ENCODE results near the gene OR10G3. TPM values are rescaled to one million over a fixed set of nuclear protein-coding genes. Genes with fewer than 3 reads are reported as not detected.
A peak's percentile ranks its signal among the peaks of the same experiment; 100 is the strongest.
"Not testable (repeated sequence)": the region's sequence is repeated elsewhere in the genome, so short reads cannot be mapped to it uniquely, and the experiment has no call there.

OR10G3 gene
- polyA plus RNA-seq (2013), result not detected

GRCh38 chr14:21579976-21580375, at the start of gene OR10G3:
Gene OR10G3, minus strand, starts transcription at chr14:21580076. Its CDS starts 9,332 bp downstream, at chr14:21570744.
- H3K27me3 ChIP-seq (replicated peaks in 2 of 5; ENCODE audit: control insufficient read depth in 4 of 5, insufficient read depth in 5 of 5, low read length in 4 of 5), result peaks cover 0 to 3% (median 2%) of the 10 kb centered on the region in 5 experiments
- 75% methylated on average over 2 of the region's 2 CpGs for WGBS (ENCODE audit: insufficient coverage)
- peak in 1 of 3 donors; percentile 6 for DNase-seq
- H3K27ac ChIP-seq (ENCODE audit: insufficient read depth in 1 of 2, low read depth in 1 of 2, low read length in 2 of 2, poor library complexity in 1 of 2, severe bottlenecking in 2 of 2), result no peak within 1 kb of the TSS
- no peaks in the 10 kb centered on the region for H3K4me1 ChIP-seq (ENCODE audit: control extremely low read depth in 1 of 4, control insufficient read depth in 4 of 4, insufficient read depth in 4 of 4, low read length in 3 of 4)
- CTCF ChIA-PET, result interaction anchor here (1.2 kb wide), 1 partner anchor 15 kb away, joined by 3 read pairs; no protein-coding TSS in a partner anchor
- H3K9me3 ChIP-seq (ENCODE audit: control extremely low read depth in 1 of 5, control insufficient read depth in 4 of 5, insufficient read depth in 2 of 5, low read depth in 1 of 5, low read length in 4 of 5), result no peaks in the 10 kb centered on the region
- no peak within 1 kb of the TSS for H3K4me3 ChIP-seq (ENCODE audit: control insufficient read depth in 1 of 7, extremely low read depth in 1 of 7, insufficient read depth in 4 of 7, low read depth in 2 of 7, low read length in 6 of 7)
- POLR2A ChIA-PET, result no interaction called here
- H3K36me3 ChIP-seq (ENCODE audit: control insufficient read depth in 4 of 4, insufficient read depth in 4 of 4, low read length in 3 of 4), result no peaks in the 10 kb centered on the region

DNA sequence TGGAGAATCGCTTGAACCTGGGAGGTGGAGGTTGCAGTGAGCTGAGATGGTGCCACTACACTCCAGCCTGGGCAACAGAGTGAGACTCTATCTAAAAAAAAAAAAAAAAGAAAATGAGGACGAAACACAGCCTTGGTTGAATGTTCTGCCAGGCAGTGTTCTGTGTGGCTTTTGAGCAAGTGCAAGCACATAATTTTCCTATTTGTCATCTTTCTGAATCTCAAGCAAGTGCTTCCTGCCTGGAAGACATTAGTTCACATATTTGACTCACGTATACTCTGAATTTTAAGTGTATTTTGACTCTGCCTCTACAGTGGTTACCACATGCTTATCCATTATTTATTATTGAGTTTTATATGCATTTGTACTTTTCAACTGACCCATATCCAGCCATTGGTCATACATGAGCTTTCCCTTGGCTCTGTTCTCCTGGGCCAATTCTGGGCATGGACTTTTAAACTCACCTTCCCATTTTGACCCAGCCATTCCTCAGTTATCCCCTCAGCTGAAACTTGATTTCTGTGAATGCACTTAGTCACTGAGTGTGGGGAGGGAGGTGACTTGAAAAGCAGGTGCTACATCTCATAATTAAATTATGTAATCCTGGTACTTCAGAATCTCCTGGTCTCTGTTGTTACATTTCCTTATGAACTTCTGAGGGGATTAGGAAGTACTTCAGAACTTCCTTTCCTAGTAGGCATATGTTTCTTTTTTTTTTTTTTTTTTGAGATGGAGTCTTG, 46.8 kb upstream of the OR10G3 start:
- 100% methylated on average over 1 of the region's 3 CpGs for WGBS (ENCODE audit: insufficient coverage)
- POLR2A ChIA-PET, result no interaction called here
- CTCF ChIA-PET, result no interaction called here
- Histone ChIP-seq H3K36me3 (ENCODE audit: control insufficient read depth in 4 of 4, insufficient read depth in 4 of 4, low read length in 3 of 4) (no peaks in the 10 kb centered on the region), H3K4me1 (ENCODE audit: control extremely low read depth in 1 of 4, control insufficient read depth in 4 of 4, insufficient read depth in 4 of 4, low read length in 3 of 4) (no peaks in the 10 kb centered on the region), H3K4me3 (ENCODE audit: control insufficient read depth in 1 of 7, extremely low read depth in 1 of 7, insufficient read depth in 4 of 7, low read depth in 2 of 7, low read length in 6 of 7) (no peak overlapping the region), H3K9me3 (ENCODE audit: control extremely low read depth in 1 of 5, control insufficient read depth in 4 of 5, insufficient read depth in 2 of 5, low read depth in 1 of 5, low read length in 4 of 5) (no peaks in the 10 kb centered on the region), H3K27ac (ENCODE audit: insufficient read depth in 1 of 2, low read depth in 1 of 2, low read length in 2 of 2, poor library complexity in 1 of 2, severe bottlenecking in 2 of 2) (no peak overlapping the region), H3K27me3 (replicated peaks in 2 of 5; ENCODE audit: control insufficient read depth in 4 of 5, insufficient read depth in 5 of 5, low read length in 4 of 5) (no peaks in the 10 kb centered on the region)
- DNase-seq, result no peak

- H3K9me3 ChIP-seq (ENCODE audit: control extremely low read depth in 1 of 5, control insufficient read depth in 4 of 5, insufficient read depth in 2 of 5, low read depth in 1 of 5, low read length in 4 of 5), result no peaks in the 10 kb centered on the region
- no peak overlapping the region for H3K27ac ChIP-seq (ENCODE audit: insufficient read depth in 1 of 2, low read depth in 1 of 2, low read length in 2 of 2, poor library complexity in 1 of 2, severe bottlenecking in 2 of 2)
- ChIA-PET POLR2A (no interaction called here), CTCF (no interaction called here)
- no peak for DNase-seq
- H3K36me3 ChIP-seq (ENCODE audit: control insufficient read depth in 4 of 4, insufficient read depth in 4 of 4, low read length in 3 of 4), result no peaks in the 10 kb centered on the region
- H3K27me3 ChIP-seq (replicated peaks in 2 of 5; ENCODE audit: control insufficient read depth in 4 of 5, insufficient read depth in 5 of 5, low read length in 4 of 5), result peaks cover 0 to 3% (median 0%) of the 10 kb centered on the region in 5 experiments
- no peaks in the 10 kb centered on the region for H3K4me1 ChIP-seq (ENCODE audit: control extremely low read depth in 1 of 4, control insufficient read depth in 4 of 4, insufficient read depth in 4 of 4, low read length in 3 of 4)
- 97% methylated on average over 7 of the region's 8 CpGs for WGBS (ENCODE audit: insufficient coverage)
- no peak overlapping the region for H3K4me3 ChIP-seq (ENCODE audit: control insufficient read depth in 1 of 7, extremely low read depth in 1 of 7, insufficient read depth in 4 of 7, low read depth in 2 of 7, low read length in 6 of 7)
Observed at GRCh38 chr14:21617614-21618013, 37.7 kb upstream of the OR10G3 start.

DNA sequence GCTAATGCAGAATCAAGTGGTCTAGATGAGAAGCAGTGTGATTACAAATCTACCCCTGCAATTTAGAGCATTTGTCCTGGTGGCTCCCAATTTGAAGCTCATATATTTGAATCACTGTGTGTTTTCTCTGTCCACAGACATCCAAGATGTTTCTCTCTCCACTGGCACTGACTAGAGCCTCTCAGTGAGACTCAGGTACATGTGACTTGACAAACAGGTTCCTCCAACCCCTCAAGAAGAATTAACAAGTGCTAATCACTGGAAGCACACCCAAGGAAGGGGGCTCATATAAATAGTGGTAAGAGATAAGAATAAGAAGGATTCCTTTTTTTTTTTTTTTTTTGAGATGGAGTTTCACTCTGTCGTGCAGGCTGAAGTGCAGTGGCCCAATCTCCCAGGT, 34.4 kb upstream of the OR10G3 start:
- Histone ChIP-seq H3K4me3 (ENCODE audit: control insufficient read depth in 1 of 7, extremely low read depth in 1 of 7, insufficient read depth in 4 of 7, low read depth in 2 of 7, low read length in 6 of 7) (no peak overlapping the region), H3K27ac (ENCODE audit: insufficient read depth in 1 of 2, low read depth in 1 of 2, low read length in 2 of 2, poor library complexity in 1 of 2, severe bottlenecking in 2 of 2) (no peak overlapping the region), H3K9me3 (ENCODE audit: control extremely low read depth in 1 of 5, control insufficient read depth in 4 of 5, insufficient read depth in 2 of 5, low read depth in 1 of 5, low read length in 4 of 5) (no peaks in the 10 kb centered on the region), H3K4me1 (ENCODE audit: control extremely low read depth in 1 of 4, control insufficient read depth in 4 of 4, insufficient read depth in 4 of 4, low read length in 3 of 4) (no peaks in the 10 kb centered on the region), H3K36me3 (ENCODE audit: control insufficient read depth in 4 of 4, insufficient read depth in 4 of 4, low read length in 3 of 4) (no peaks in the 10 kb centered on the region), H3K27me3 (replicated peaks in 2 of 5; ENCODE audit: control insufficient read depth in 4 of 5, insufficient read depth in 5 of 5, low read length in 4 of 5) (peaks cover 0 to 3% (median 1%) of the 10 kb centered on the region in 5 experiments)
- POLR2A ChIA-PET, result no interaction called here
- DNase-seq, result no peak
- CTCF ChIA-PET, result no interaction called here
- no CpG with 5 or more reads among the region's 1 CpG for WGBS (ENCODE audit: insufficient coverage)

GRCh38 chr14:21612324-21612723, 32.4 kb upstream of the OR10G3 start:
- ChIA-PET CTCF (no interaction called here), POLR2A (no interaction called here)
- WGBS (ENCODE audit: insufficient coverage), result no CpG with 5 or more reads among the region's 6 CpGs
- Histone ChIP-seq H3K36me3 (ENCODE audit: control insufficient read depth in 4 of 4, insufficient read depth in 4 of 4, low read length in 3 of 4) (no peaks in the 10 kb centered on the region), H3K4me1 (ENCODE audit: control extremely low read depth in 1 of 4, control insufficient read depth in 4 of 4, insufficient read depth in 4 of 4, low read length in 3 of 4) (no peaks in the 10 kb centered on the region), H3K9me3 (ENCODE audit: control extremely low read depth in 1 of 5, control insufficient read depth in 4 of 5, insufficient read depth in 2 of 5, low read depth in 1 of 5, low read length in 4 of 5) (no peaks in the 10 kb centered on the region), H3K27me3 (replicated peaks in 2 of 5; ENCODE audit: control insufficient read depth in 4 of 5, insufficient read depth in 5 of 5, low read length in 4 of 5) (peaks cover 0 to 5% (median 1%) of the 10 kb centered on the region in 5 experiments), H3K4me3 (ENCODE audit: control insufficient read depth in 1 of 7, extremely low read depth in 1 of 7, insufficient read depth in 4 of 7, low read depth in 2 of 7, low read length in 6 of 7) (no peak overlapping the region), H3K27ac (ENCODE audit: insufficient read depth in 1 of 2, low read depth in 1 of 2, low read length in 2 of 2, poor library complexity in 1 of 2, severe bottlenecking in 2 of 2) (no peak overlapping the region)
- no peak for DNase-seq

DNA sequence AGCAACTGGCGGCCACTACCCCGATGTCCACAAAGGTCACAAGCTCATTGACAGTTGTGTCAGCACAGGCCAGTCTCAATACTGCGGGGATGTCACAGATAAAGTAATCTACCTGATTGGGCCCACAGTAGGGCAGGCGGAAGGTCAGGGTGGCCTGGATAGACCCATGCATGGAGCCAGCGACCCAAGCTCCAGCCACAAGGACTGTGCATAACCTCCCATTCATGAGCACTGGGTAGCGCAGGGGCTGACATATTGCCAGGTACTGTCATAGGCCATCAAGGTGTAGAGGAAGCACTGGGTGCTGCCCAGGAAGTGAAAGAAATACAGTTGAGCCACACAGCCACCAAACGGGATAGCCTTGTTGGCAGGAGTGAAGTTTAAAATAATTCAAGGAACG, 22.3 kb upstream of the OR10G3 start:
- POLR2A ChIA-PET, result not testable (repeated sequence)

GRCh38 chr14:21589317-21589716, 9.4 kb upstream of the OR10G3 start:
- peak in 1 of 3 donors; percentile 4 for DNase-seq
- no peaks in the 10 kb centered on the region for H3K4me1 ChIP-seq (ENCODE audit: control extremely low read depth in 1 of 4, control insufficient read depth in 4 of 4, insufficient read depth in 4 of 4, low read length in 3 of 4)
- H3K4me3 ChIP-seq (ENCODE audit: control insufficient read depth in 1 of 7, extremely low read depth in 1 of 7, insufficient read depth in 4 of 7, low read depth in 2 of 7, low read length in 6 of 7), result no peak overlapping the region
- H3K9me3 ChIP-seq (ENCODE audit: control extremely low read depth in 1 of 5, control insufficient read depth in 4 of 5, insufficient read depth in 2 of 5, low read depth in 1 of 5, low read length in 4 of 5), result peaks cover 1 to 23% (median 9%) of the 10 kb centered on the region in 5 experiments
- H3K27me3 ChIP-seq (replicated peaks in 2 of 5; ENCODE audit: control insufficient read depth in 4 of 5, insufficient read depth in 5 of 5, low read length in 4 of 5), result peaks cover 0 to 2% (median 0%) of the 10 kb centered on the region in 5 experiments
- WGBS (ENCODE audit: insufficient coverage), result 83% methylated on average over 4 of the region's 4 CpGs
- ChIA-PET CTCF (no interaction called here), POLR2A (no interaction called here)
- H3K36me3 ChIP-seq (ENCODE audit: control insufficient read depth in 4 of 4, insufficient read depth in 4 of 4, low read length in 3 of 4), result no peaks in the 10 kb centered on the region
- no peak overlapping the region for H3K27ac ChIP-seq (ENCODE audit: insufficient read depth in 1 of 2, low read depth in 1 of 2, low read length in 2 of 2, poor library complexity in 1 of 2, severe bottlenecking in 2 of 2)

More for the DNA sequence above, 22.3 kb upstream of the OR10G3 start:
- not testable (repeated sequence) for DNase-seq; H3K27ac ChIP-seq (ENCODE audit: insufficient read depth in 1 of 2, low read depth in 1 of 2, low read length in 2 of 2, poor library complexity in 1 of 2, severe bottlenecking in 2 of 2); H3K27me3 ChIP-seq (replicated peaks in 2 of 5; ENCODE audit: control insufficient read depth in 4 of 5, insufficient read depth in 5 of 5, low read length in 4 of 5); H3K4me3 ChIP-seq (ENCODE audit: control insufficient read depth in 1 of 7, extremely low read depth in 1 of 7, insufficient read depth in 4 of 7, low read depth in 2 of 7, low read length in 6 of 7); H3K9me3 ChIP-seq (ENCODE audit: control extremely low read depth in 1 of 5, control insufficient read depth in 4 of 5, insufficient read depth in 2 of 5, low read depth in 1 of 5, low read length in 4 of 5); H3K36me3 ChIP-seq (ENCODE audit: control insufficient read depth in 4 of 4, insufficient read depth in 4 of 4, low read length in 3 of 4); H3K4me1 ChIP-seq (ENCODE audit: control extremely low read depth in 1 of 4, control insufficient read depth in 4 of 4, insufficient read depth in 4 of 4, low read length in 3 of 4)
- CTCF ChIA-PET, result interaction anchor here (1.5 kb wide), 1 partner anchor 15 kb away, joined by 3 read pairs; no protein-coding TSS in a partner anchor
- 95% methylated on average over 6 of the region's 8 CpGs for WGBS (ENCODE audit: insufficient coverage)

Data from common myeloid progenitor, CD34-positive (primary cell).